HG02678 (cell line): ENCODE data around the gene FLNB.

Source experiments
- ATAC-seq: cut with Tn5 transposase; IDR thresholded peaks from one replicate; pipeline ENCODE4 v1.9.1; 2021; ENCODE audit warnings: mild to moderate bottlenecking, moderate library complexity; ENCODE audit not compliant: unreplicated experiment

The FLNB gene, protein sequence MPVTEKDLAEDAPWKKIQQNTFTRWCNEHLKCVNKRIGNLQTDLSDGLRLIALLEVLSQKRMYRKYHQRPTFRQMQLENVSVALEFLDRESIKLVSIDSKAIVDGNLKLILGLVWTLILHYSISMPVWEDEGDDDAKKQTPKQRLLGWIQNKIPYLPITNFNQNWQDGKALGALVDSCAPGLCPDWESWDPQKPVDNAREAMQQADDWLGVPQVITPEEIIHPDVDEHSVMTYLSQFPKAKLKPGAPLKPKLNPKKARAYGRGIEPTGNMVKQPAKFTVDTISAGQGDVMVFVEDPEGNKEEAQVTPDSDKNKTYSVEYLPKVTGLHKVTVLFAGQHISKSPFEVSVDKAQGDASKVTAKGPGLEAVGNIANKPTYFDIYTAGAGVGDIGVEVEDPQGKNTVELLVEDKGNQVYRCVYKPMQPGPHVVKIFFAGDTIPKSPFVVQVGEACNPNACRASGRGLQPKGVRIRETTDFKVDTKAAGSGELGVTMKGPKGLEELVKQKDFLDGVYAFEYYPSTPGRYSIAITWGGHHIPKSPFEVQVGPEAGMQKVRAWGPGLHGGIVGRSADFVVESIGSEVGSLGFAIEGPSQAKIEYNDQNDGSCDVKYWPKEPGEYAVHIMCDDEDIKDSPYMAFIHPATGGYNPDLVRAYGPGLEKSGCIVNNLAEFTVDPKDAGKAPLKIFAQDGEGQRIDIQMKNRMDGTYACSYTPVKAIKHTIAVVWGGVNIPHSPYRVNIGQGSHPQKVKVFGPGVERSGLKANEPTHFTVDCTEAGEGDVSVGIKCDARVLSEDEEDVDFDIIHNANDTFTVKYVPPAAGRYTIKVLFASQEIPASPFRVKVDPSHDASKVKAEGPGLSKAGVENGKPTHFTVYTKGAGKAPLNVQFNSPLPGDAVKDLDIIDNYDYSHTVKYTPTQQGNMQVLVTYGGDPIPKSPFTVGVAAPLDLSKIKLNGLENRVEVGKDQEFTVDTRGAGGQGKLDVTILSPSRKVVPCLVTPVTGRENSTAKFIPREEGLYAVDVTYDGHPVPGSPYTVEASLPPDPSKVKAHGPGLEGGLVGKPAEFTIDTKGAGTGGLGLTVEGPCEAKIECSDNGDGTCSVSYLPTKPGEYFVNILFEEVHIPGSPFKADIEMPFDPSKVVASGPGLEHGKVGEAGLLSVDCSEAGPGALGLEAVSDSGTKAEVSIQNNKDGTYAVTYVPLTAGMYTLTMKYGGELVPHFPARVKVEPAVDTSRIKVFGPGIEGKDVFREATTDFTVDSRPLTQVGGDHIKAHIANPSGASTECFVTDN (N-terminal part only)

DNA sequence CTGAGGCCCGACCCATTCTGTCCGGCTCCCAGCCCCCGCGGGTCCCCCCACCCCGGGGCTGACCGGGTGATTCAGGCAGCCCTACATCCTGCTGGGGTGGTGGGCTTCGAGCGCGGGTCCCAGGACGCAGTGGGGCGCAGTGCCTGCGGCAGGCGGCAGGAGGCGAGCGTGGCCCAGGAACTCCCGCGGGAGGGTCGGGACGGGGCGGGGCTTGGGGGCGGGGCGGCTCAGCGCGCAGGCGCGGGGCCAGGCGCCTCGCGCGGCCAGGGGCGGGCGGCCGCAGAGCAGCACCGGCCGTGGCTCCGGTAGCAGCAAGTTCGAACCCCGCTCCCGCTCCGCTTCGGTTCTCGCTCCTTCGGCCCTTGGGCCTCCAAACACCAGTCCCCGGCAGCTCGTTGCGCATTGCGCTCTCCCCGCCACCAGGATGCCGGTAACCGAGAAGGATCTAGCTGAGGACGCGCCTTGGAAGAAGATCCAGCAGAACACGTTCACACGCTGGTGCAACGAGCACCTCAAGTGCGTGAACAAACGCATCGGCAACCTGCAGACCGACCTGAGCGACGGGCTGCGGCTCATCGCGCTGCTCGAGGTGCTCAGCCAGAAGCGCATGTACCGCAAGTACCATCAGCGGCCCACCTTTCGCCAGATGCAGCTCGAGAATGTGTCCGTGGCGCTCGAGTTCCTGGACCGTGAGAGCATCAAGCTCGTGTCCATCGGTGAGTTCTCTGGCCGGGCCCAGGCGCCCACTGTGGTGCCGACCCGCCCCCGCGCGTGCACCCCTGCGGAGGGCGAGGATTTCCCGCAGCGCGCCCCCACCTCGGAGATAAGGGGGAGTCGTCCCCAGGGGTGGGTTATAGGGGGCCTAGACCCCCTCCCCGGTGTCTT, at the start of gene FLNB:
Gene FLNB (plus strand): TSS at position 282 of the 885 bp plus-strand sequence. CDS start 143 bp downstream, at position 425.
- peak; percentile 68 for ATAC-seq

DNA sequence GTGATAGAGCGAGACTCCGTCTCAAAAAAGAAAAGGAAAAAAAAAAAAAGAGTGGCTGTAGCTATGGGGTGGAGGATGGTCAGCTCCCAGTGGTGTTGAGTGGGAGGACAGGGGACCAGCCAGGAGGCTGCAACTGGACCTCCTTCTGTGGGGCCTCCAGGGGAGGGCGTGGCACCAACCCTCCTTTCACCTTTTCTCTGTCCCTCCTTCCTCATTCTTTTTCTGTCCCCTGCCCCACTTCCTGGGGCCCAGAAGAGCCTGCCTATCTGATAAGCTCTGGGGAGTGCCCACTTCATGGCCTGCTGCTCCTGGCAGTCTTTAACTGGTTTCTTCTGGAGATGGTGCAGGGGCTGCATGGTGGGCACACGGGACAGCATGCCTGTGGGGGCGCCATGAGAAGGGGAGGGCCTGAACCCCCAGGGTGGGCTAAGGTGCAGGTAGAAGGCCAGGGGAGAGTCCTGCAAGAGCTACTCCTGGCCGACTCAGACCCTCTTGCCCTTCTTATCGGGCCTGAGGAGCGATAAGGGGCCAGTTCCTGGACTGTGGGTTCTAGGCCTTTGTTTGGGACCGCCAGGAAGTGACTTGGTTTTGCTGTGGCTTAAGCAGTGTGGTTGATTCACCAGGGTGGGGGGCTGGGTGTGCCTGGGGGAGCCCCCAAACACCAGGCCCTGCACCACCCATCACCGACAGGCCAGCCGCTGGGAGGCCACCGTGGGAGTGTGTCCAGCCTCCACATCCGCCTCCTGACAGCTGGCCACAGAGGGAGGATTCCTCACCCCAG, 49.4 kb upstream of the FLNB start:
- ATAC-seq, result peak; percentile 33

DNA sequence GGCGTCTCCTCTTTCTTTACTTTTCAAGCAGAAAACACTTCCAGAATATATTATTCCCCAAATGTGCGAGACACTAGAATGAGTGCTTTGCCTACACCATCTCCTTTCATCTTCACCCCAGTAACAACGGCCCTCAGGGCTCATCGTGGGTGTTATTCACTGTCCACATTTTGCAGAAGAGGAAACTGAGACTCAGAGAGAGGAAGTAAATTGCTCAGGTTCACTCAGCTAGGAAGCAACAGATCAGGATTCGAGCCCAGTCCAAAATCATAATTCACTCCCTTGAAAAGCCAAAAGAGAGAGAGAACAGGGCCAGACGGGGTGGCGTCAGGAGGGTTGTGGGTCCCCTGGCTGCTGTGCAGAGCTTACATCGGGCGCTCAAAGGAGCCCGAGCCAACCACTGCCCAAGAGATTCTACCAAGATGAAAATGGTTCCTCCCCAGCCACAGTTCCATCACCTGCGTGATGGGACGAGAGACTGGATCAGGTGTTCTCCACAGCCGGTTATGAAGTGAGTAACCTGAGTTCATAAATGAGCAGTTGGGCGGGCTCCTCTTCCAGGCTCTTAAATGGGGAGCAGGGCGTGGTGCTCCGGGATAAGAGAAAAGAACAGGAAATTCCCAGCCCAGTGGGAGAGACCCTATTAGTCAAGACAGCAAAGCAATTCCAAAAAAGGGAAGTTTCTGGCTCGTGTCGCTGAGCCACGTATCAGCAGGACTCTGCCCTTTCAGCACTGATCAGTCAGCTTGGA, 48.6 kb upstream of the FLNB start:
- ATAC-seq, result peak; percentile 38

DNA sequence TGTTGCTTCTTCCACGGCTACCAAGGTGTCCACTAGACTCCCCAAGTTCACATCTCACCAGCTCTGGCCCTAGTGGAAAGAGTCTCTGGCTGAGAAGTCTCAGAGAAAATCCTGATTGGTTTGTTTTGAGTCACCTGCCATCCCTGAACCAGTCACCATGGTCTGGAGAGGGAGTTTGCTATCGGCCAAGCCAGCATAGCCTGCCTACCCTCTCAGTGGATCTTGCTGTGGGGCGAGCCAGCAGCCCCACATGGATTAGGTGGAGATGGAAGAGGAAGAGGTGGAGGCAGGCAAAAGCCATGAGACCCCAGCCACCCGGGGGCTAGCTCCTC, 48.1 kb upstream of the FLNB start:
- ATAC-seq, result no peak

DNA sequence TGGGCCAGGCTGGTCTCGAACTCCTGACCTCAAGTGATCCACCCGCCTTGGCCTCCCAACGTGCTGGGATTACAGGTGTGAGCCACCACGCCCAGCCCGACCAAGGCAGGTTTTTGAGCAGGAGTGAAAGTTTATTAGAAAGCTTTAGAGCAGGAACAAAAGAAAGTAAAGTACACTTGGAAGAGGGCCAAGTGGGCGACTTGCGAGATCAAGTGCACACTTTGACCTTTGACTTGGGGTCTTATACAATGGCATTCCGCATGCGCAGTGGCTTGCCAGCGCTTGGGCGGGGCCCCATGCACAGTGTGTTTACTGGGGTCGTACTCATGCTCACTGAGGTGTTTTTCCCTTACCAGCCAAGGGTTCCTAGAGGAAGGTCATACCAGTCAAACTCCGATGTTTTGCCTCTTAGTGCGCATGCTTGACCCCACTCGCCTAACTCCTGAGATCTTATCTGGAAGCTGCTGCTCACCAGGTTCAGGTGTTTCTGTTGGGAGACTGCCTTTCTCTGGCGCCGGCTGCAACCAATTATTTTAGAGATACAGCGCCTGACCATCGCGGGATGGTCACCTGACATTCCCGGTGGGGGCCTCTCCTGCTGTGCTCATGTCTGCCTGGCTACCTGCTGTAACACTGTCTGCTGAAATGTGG, 46.9 kb upstream of the FLNB start:
- no peak for ATAC-seq

DNA sequence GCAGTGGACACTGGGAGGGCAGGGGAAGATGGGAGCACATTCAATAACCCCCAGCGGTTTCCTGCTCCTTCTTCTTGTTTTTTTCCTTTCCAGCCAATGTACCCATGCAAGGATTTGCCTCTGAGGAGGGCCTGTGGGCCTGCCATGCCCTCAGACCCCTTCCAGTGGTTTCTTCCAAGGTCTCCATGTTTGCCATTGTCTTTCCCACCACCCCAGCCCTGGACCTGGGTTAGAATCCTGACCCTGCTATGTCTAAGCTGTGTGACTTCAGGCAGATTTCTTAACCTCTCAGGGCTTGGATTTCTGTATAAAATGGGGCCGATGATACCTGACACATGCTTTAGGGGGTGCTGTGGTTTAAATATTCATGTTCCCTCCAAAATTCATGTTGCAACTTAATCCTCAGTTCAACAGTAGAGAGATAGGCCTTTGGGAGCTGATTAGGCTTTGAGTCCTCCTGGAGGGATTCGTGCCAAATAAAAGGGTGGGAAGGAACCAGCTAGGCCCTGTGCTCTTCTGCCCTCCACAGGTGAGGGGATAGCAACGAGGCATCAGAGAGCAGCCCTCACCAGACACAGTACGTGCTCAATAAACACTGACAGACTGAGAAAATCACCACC, 46.3 kb upstream of the FLNB start:
- no peak for ATAC-seq

DNA sequence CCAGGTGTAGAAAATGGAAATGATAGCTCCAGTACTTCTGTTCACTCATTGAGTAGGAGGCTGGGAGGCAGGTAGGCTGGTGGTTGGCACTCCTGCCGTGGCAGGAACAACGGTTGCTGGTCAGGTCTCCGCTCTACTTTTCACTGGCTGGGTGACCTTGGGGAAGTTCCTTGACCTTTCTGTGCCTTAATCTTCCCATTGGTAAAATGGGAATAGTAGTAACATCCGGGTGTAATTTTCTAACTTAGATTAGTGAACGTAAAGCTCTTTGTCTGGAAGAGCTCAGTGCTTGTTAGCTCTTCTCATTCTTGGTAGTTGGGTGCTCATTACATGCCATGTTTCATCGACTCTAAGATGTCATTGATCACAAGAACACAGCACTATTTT, 45.8 kb upstream of the FLNB start:
- ATAC-seq, result no peak

DNA sequence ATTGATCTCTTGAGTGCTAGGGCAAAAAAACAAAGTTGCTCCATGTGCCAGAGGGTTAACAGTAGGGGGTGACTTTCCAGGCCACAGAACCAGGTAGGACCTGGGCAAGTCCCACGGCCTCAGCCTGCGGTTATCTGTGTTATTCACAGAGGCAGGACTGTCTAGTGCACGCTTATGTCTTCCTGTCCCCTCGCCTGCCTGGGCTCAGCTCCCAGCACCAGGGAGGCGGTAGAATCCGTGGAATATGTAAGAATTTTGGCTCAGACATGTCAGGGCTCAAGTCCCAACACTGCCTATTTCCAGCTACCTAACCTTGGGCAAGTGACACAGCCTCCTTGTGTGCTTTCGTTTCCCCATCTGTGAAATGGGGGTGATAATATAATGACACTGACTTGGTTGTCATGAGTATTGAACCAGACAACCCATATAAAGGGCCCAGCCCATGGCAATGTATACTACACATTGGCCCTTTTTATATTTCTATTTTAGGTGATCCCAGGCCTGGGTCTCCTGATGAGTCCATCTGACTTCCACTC, 44.3 kb upstream of the FLNB start:
- ATAC-seq, result no peak

DNA sequence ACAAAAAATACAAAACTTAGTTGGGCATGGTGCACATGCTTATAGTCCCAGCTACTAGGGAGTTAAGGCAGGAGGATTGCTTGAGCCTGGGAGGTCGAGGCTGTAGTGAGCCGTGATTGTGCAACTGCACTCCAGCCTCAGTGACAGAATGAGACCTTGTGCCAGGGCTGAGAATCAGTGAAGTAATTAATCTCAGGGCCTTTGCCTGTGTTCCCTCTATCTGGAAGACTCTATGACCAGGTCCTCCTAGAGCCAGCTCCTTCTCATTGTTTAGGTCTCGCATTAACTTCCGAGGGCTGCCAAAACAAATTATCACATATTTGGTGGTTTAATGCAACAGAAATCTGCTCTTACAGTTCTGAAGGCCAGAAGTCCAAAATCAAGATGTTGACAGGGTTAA, 41.4 kb upstream of the FLNB start:
- ATAC-seq, result no peak

DNA sequence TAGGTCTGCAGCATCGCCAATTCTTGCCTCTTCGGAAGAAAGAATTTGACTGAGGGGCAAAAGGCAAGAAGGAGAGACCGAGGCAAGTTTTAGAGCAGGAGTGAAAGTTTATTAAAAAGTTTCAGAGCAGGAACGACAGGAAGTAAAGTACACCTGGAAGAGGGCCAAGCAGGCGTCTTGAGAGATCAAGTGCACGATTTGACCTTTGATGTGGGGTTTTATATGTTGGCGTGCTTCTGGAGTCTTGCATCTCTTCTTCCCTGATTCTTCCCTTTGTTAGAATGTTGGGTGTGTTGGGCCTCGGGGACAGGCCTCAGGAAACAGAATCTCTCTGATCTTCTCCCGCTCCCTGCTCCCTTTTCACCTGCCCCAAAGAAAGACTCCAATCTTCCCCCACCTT, 40.6 kb upstream of the FLNB start:
- ATAC-seq, result no peak

DNA sequence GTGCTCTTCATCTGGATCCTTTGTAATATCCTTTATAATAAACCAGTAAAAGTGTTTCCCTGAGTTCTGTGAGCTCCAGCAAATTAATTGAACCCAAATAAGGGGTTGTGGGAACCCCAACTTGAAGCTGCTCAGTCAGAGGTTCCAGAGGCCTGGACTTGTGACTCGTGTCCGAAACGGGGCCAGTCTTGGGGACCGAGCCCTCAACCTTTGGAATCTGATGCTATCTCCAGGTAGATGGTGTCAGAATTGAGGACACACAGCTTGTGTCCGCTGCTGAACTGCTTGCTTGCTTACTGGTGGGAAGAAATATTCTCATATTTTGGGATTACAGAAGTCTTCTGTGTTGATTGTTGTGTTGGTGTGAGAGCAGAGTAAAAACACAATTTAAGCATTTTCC, 39.7 kb upstream of the FLNB start:
- ATAC-seq, result no peak

DNA sequence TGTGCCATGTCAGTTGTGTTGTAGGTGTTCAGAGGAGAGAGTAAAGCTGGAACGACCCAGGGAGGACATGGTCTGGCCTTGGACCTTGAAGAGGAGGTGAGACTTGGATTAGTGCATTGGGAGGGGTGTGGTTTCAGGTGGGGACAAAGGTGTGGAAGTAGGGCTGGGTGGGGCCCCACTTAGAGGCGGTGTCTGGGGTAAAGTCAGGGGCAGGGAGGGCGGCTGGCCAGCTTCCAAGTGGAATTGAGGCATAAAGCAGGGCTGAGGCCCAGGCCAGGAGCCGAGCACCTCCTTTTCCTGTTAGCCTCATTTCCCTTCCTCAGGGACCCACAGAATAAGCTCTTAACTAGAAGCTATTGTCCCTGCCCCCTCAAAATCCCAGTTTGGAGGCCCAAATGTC, 36.2 kb upstream of the FLNB start:
- no peak for ATAC-seq

DNA sequence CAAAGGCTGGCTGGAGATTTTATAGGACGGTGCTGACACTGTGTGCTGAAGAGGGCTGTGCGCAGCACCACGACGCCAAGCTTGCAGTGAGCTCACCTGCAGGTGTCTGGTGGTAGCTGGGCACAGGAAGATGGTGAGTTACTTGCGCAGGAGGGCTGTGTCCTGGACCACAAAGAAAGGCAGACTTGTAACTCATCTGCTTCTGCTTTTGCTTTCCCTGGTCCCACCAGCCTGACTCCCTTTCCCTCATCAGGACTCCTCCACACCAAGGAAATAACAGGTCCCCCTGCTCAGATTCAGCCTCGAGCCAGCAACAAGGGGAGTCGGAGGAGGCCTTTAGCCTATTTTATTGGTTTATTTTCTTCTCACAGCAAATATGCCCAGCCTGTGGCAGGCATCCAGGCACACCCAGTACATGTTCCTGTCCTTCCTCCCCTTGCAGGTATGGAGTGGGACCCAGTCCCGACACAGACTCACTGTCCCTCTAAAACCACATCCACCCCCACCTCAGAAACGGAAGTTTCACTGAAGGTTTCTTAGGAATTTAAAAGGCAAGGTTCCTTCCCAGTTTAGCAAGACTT, 35.6 kb upstream of the FLNB start:
- no peak for ATAC-seq

DNA sequence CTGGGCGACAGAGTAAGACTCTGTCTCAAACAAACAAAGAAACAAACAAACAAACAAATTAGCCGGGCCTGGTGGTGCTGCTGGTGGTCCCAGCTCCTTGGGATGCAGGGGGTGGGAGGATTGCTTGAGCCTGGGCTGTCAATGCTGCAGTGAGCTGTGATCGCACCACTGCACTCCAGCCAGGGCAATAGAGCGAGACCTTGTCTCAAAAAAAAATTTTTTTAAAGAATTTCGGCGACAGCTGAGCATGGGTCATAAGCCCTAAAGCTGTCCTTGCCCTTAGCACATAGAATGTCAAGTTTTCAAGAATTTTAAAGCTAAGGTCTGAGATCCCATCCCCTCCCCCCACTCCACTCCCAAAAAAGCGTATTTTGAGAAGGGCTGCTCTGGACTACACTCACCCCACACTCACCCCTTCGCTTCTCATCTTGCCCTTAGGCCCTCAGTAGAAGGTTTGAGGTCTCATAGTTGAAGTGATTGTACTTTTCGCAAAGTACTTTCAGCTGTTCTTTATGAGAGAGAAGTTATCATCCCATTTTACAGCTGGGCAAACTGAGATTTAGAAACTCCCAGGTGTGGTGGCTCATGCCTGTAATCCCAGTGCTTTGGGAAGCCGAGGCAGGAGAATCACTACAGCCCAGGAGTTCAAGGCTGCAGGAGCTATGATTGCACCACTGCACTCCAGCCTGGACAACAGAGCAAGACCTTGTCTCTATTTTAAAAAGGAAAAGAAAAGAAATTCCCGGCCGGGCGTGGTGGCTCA, 34.3 kb upstream of the FLNB start:
- ATAC-seq, result no peak

DNA sequence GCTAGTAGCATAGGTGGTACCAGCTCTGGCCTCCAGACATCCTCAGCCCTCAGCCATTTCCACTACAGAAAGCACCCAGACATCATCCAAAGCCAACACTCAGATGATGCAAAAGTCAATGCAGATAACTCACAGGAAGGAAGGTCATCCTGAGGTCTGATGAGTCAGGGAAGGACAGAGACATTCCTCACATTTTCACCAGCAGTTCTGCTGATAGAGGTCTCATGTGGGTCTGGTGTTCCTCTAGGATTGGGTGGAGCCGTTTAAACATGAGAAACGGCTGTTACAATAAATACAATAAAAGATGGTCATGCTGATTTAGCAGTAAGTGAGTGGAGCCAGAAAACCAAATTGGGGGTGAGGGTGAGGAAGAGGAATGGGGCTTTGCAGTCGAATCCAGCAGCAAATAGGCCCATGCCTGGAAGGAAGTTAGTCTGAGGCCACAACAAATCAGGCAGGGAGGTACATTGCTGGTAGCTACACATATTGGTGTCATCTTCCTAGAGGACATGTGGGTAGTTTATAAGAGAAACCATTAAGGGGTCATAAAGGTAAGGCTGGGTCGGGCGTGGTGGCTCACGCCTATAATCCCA, 33.3 kb upstream of the FLNB start:
- ATAC-seq, result no peak

DNA sequence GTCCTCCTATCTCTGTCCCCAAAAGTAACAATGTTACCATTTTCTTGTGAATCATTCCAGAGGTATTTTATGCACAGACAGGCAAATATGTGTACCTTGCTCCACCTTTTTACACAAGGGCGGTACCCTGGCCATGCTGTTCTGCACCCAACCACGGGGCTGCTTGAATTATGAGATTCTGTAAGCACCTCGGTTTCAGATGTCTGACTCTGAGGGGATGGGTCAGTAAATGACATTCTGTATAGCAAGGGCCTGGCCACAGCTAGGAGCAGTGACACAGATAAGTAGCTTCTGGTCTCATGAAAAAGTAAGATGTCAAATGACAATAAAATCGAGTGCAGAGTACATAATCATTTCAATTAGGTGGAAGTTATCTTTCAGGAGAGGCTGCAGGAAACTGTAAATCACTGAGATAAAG, 30.4 kb upstream of the FLNB start:
- no peak for ATAC-seq
